ENCODE results near the gene SULF2.

SULF2 gene

GRCh38 chr20:47642118-47642517 lies 143.2 kb downstream of the SULF2 start:
- no peak for DNase-seq

DNA sequence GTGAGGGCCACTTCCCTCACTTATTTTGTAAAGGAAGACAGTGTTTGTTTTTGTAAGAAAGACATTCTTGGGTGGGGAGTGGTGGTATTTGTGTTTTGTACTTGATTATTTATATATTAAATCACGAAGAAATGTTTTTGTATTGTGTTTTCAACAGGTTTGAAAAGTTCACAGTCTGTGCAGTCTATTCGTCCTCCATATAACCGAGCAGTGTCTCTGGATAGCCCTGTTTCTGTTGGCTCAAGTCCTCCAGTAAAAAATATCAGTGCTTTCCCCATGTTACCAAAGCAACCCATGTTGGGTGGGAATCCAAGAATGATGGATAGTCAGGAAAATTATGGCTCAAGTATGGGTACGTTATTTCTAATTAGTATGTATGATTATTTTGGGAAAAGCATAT lies 146.4 kb downstream of the SULF2 start:
- no peak for DNase-seq

GRCh38 chr20:47635256-47635655 lies 150.0 kb downstream of the SULF2 start:
- DNase-seq: no peak

GRCh38 chr20:47631078-47631477 lies 154.2 kb downstream of the SULF2 start:
- DNase-seq: no peak

GRCh38 chr20:47629907-47630306 lies 155.4 kb downstream of the SULF2 start:
- DNase-seq: no peak

- no peak for DNase-seq
Measured at GRCh38 chr20:47627540-47627939, 157.7 kb downstream of the SULF2 start.

DNA sequence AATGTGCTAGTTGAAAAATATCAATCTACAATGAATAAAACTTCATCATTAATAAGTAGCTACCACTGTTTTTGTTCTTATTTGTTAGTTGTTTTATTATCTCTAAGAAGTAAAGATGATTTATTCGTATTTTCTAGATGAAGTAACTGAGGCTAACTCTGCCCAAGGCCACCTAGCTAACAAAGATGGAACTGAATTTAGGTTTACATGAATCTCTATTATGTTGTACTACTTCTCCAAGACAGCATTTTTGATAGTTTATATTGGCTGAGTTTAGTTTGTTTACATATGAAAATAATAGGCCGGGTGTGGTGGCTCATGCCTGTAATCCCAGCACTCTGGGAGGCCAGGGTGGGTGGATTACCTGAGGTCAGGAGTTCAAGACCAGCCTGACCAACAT lies 162.1 kb downstream of the SULF2 start:
- DNase-seq: no peak

- no peak for DNase-seq
Measured at GRCh38 chr20:47622118-47622665, 163.1 kb downstream of the SULF2 start.

- peak; percentile 62 for DNase-seq
Measured at GRCh38 chr20:47620808-47621805, 164.2 kb downstream of the SULF2 start.

GRCh38 chr20:47618479-47618878 lies 166.8 kb downstream of the SULF2 start:
- no peak for DNase-seq

GRCh38 chr20:47614703-47615309 lies 170.5 kb downstream of the SULF2 start:
- no peak for DNase-seq

DNA sequence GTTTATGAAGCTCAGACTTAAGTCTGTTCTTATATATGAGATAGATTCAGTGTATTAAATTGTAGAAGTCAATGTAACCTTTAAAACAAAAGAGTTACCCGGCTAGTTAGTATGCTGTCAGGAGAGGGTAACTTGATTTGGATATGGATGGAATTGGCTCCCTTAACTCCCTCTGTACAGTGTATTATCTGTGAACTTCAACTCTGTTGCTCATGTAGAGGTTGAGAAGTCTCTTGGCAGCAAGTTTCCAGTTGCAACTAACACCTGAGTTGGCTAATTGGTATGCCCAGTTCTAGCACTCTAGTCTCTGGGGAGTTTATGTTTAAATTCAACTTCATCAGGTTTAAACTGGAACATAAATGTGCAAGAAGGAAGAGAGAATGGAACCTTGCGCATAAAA lies 172.6 kb downstream of the SULF2 start:
- DNase-seq: no peak

GRCh38 chr20:47611785-47612184 lies 173.5 kb downstream of the SULF2 start:
- DNase-seq: no peak

- peak; percentile 68 for DNase-seq
Measured at GRCh38 chr20:47610945-47611250, 174.4 kb downstream of the SULF2 start.

DNA sequence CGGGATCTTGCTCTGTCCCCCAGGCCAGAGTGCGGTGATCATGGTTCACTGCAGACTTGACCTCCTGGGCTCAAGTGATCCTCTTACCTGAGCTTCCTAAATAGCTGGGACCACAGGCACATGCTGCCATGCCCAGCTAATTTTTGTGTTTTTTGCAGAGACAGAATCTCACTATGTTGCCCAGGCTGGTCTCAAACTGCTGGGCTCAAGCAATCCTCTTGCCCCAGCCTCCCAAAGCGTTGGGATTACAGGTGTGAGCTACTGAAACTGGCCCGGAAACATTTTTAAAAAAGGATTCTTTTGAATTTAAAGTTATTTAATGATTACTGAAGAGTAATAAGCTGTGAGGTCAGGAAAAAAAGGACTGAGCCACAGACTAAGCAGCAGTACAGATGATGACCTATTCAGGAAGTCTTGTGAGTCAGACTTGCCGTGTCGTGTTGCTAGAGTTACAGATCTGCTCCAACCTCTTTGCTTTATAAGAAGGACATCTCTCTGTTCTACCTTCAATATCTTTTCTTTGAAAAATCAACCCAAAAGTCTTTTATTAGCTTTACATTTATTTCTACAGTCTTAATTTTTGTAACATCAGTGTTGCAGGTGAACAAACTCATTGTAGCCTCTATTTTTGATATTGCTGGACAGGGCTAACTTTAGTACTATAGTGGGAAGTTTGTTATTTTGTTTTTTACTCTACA lies 174.9 kb downstream of the SULF2 start:
- peak; percentile 84 for DNase-seq

DNA sequence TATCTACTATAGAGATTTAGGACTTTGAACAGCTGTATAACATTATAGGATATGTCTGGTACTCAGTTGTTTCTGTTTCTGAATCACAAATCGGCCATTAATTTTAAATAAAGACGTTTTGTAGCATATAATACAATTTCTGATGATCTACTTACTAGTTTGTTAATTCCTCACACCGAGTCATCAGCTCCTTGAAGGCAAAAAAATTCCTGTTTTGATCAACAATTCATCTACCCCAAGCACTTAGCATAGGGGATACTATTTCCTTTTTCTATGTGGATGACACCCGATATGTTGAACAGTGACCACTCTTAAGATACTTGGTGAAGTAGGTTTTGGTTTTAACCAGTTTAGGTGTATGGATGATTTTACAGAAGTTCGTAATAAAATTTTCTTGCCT lies 176.3 kb downstream of the SULF2 start:
- DNase-seq: no peak
